Measurements from ENCODE around the gene MAGI2.

MAGI2 gene

GRCh38 chr7:78783179-78783962 lies 670.1 kb downstream of the MAGI2 start:
- no peak for TF ChIP-seq CTCF (IDR thresholded peaks at IDR 0.05; ENCODE audit: low read depth, low read length, missing control alignments)
- no peak overlapping the region for H3K4me3 ChIP-seq (replicated peaks; ENCODE audit: low read depth, low read length)
- no peak for DNase-seq (ENCODE audit: extremely low read depth, low read depth)

GRCh38 chr7:78780560-78780959 lies 672.9 kb downstream of the MAGI2 start:
- no peak overlapping the region for H3K4me3 ChIP-seq (replicated peaks; ENCODE audit: low read depth, low read length)
- DNase-seq (ENCODE audit: extremely low read depth, low read depth): no peak
- TF ChIP-seq CTCF (IDR thresholded peaks at IDR 0.05; ENCODE audit: low read depth, low read length, missing control alignments): no peak

GRCh38 chr7:78779788-78780187 lies 673.7 kb downstream of the MAGI2 start:
- DNase-seq (ENCODE audit: extremely low read depth, low read depth): no peak

GRCh38 chr7:78777829-78778228 lies 675.6 kb downstream of the MAGI2 start:
- no peak for DNase-seq (ENCODE audit: extremely low read depth, low read depth)
- no peak overlapping the region for H3K4me3 ChIP-seq (replicated peaks; ENCODE audit: low read depth, low read length)

More at GRCh38 chr7:78779788-78780187, 673.7 kb downstream of the MAGI2 start:
- no peak for TF ChIP-seq CTCF (IDR thresholded peaks at IDR 0.05; ENCODE audit: low read depth, low read length, missing control alignments)
- H3K4me3 ChIP-seq (replicated peaks; ENCODE audit: low read depth, low read length): no peak overlapping the region

GRCh38 chr7:78770422-78771410 lies 682.8 kb downstream of the MAGI2 start:
- peak; percentile 9 for DNase-seq (ENCODE audit: extremely low read depth, low read depth)
- TF ChIP-seq CTCF (IDR thresholded peaks at IDR 0.05; ENCODE audit: low read depth, low read length, missing control alignments): no peak
- peak overlapping the region; percentile 37 for H3K4me3 ChIP-seq (replicated peaks; ENCODE audit: low read depth, low read length)

More at GRCh38 chr7:78777829-78778228, 675.6 kb downstream of the MAGI2 start:
- TF ChIP-seq CTCF (IDR thresholded peaks at IDR 0.05; ENCODE audit: low read depth, low read length, missing control alignments): no peak

- H3K4me3 ChIP-seq (replicated peaks; ENCODE audit: low read depth, low read length): peak overlapping the region; percentile 37
- no peak for DNase-seq (ENCODE audit: extremely low read depth, low read depth)
- no peak for TF ChIP-seq CTCF (IDR thresholded peaks at IDR 0.05; ENCODE audit: low read depth, low read length, missing control alignments)
Observed at GRCh38 chr7:78769481-78770101, 683.9 kb downstream of the MAGI2 start.

Data from HFF-Myc (cell line).